Stimulated activated CD8-positive, alpha-beta memory T cell treated with anti-CD3 and anti-CD28 coated beads, Interleukin-7, amount 100 ng/mL, for 1 hour (primary cell): ENCODE measurements around the gene XIRP2.
"Not testable (repeated sequence)": the region's sequence is repeated elsewhere in the genome, so short reads cannot be mapped to it uniquely, and the experiment has no call there.

ENCODE experiments used
- DNase-seq, 2 donors: peaks; one replicate each; pipeline ENCODE4 v3.0.0-alpha.2; 2020; ENCODE audit warnings: low read depth in 2 of 2

The XIRP2 gene

GRCh38 chr2:167196461-167197252 lies 308.4 kb downstream of the XIRP2 start:
- no peak for DNase-seq

DNA sequence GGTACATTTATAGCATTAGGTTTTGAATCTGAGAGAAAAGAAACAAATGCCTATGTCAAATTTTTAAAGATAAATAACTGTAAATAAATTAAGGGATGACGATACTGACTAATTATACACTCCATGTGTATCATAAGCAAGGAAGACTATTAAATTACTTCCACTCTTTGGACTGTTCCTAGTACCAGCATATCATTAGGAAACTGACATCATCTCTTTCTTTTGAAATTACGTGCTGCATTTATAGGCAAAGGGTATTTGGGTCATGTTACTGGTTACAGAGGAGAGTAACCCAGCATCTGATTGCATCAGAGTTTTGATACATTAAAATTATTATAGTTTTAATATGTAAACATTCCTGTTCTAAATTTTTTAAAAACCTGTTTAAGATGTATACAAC lies 309.7 kb downstream of the XIRP2 start:
- no peak for DNase-seq

DNA sequence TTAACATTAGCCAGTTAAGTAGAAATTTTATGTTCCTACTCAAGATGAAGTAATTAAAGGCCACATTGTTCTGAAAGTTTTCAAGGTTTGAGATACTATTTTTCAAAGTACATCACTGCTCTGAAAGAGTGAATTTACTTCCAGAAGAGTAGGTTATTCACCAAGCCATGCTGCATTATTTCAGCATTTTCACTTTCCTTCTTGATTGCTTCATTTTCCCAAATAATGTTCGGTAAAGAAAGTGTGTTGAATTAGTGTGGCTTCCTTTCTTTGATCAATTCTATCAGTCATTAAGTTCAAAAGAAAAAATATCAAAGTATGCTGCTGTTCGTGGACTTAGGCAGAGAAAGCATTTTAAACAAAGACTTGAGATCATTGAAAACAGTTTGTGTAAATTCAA lies 310.3 kb downstream of the XIRP2 start:
- DNase-seq: no peak

GRCh38 chr2:167200019-167200418 lies 311.7 kb downstream of the XIRP2 start:
- DNase-seq: no peak

- no peak for DNase-seq
Observed at GRCh38 chr2:167209784-167210183, 321.5 kb downstream of the XIRP2 start.

- DNase-seq: no peak
Observed at GRCh38 chr2:167212014-167212648, 323.9 kb downstream of the XIRP2 start.

- no peak for DNase-seq
Observed at GRCh38 chr2:167215595-167215994, 327.3 kb downstream of the XIRP2 start.

DNA sequence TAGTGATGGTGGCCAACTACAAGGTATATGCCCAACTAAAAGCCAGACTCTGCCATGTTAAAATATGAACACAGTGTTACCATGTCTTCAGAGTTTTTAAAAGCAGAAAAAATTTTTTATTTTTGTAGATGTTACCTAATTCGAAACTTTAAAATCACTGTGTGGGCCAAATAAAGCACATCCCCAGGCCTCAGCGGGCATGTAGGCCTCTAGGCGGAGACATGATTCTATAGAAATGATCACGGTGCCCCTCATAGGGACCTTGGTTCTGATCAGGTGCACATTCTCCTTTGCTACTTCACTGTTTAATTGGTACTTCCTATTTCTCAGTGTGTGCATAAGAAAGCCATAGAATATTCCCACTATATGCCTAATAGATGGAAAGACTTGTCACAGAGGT lies 349.2 kb downstream of the XIRP2 start:
- DNase-seq: no peak

GRCh38 chr2:167240671-167241070 lies 352.4 kb downstream of the XIRP2 start:
- no peak for DNase-seq

DNA sequence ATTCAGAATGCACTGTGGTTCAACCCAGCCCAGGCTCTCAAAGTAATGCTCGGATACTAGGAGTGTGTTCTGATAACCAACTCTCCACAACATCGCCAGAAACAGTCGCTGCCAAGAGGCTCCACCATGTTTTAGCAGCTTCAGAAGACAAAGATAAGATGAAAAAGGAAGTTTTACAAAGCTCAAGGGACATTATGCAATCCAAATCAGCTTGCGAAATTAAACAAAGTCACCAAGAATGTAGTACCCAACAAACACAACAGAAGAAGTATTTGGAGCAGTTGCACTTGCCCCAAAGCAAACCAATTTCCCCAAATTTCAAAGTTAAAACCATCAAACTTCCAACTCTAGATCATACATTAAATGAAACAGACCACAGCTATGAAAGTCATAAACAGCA lies 360.9 kb downstream of the XIRP2 start:
- no peak for DNase-seq

DNA sequence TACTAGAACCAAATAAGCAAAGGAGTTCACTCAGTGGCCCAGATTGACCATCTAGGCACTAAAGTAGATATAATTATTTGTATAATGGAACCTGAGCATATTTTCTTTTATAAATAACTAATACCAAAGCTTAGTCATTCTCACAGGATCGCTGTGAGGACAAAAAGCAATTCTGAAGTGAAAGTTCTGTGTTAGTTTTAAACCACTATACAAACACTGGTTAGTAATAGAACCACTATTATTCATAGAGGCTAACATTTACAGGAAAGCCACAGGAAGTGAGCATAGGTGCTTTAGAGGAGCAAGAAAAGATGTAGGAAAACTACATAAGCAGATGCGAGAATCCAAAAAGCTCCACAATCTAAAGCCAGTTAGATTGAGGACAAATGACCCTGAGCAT lies 364.7 kb downstream of the XIRP2 start:
- DNase-seq: no peak

DNA sequence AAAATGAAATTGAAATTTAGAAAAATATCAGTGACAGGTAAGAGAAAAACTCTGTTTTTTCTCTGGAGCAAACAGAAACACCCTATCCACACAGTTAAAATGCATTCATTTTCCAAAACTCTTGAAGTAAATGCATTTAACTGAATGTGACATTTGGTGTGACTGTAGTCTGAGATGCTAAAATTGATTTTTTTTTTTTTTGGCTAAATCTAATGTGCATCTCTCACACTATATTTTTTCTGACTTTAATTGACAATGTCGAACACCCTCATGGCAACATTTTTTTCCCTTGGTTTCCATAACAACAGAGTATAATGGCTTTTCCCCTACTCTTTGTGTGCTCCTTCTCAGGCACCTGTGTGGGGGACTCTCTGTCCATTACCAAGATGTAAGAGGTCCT lies 366.4 kb downstream of the XIRP2 start:
- no peak for DNase-seq

GRCh38 chr2:167258712-167259111 lies 370.4 kb downstream of the XIRP2 start:
- DNase-seq: no peak

DNA sequence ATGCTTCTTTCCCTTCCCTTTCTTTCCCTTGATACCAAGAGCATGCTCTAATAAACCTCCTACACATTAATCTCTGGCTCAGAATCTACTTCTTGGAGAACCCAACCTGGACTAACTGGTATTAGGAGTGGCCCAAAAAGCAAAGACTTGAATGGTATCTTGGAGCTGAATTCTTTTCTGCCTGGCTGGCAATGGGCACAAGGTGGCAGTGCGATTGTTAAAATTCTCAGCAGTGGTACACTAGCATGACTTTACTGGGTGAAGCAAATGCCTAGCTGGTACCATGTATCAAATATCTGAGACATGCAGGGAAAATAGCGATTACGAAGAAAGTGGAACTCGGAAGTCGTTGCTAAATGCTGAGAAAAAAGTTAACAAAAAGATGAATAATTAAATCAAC lies 376.1 kb downstream of the XIRP2 start:
- no peak for DNase-seq

- no peak for DNase-seq
Observed at GRCh38 chr2:167265004-167265403, 376.7 kb downstream of the XIRP2 start.

DNA sequence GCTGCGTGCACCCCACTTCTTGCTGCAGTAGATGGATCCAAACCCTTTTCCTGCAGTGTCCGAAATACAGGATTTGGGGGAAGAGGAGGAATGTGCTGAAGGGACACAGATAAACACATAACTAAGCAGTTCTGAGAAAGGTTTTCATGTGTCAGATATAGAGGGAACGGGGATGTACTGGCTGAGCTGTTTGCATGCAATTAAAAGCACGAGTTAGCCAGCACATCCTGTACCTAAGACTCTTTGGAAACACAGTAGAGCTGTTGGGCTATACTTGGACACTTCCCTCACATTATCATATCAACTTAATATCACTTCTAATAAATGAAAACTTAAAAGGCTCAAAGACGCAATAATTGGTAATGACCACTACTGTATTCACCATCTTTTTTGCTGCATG lies 377.4 kb downstream of the XIRP2 start:
- no peak for DNase-seq

GRCh38 chr2:167268245-167268644 lies 380.0 kb downstream of the XIRP2 start:
- DNase-seq: not testable (repeated sequence)

DNA sequence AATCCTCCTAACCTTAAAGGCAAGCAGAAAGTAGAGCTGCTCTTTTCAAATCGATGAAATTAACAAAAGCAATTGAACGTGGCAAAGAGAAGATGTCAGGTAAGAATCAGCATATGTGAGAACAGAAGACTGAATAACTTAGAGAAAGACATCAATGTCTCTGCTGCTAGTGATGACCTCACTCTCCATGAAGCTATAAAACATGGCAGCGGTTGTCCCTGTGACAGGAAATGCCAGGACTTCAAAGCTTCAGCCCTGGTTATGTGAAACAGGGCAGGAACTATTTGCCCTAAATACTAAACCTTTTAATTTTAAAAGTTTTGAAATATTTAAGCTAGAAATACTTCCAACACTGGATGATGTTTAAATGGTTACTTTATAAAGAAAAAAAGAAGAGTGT lies 383.7 kb downstream of the XIRP2 start:
- DNase-seq: no peak

GRCh38 chr2:167275046-167275445 lies 386.8 kb downstream of the XIRP2 start:
- no peak for DNase-seq

GRCh38 chr2:167279810-167280209 lies 391.5 kb downstream of the XIRP2 start:
- DNase-seq: no peak

GRCh38 chr2:167287212-167287611 lies 398.9 kb downstream of the XIRP2 start:
- no peak for DNase-seq

DNA sequence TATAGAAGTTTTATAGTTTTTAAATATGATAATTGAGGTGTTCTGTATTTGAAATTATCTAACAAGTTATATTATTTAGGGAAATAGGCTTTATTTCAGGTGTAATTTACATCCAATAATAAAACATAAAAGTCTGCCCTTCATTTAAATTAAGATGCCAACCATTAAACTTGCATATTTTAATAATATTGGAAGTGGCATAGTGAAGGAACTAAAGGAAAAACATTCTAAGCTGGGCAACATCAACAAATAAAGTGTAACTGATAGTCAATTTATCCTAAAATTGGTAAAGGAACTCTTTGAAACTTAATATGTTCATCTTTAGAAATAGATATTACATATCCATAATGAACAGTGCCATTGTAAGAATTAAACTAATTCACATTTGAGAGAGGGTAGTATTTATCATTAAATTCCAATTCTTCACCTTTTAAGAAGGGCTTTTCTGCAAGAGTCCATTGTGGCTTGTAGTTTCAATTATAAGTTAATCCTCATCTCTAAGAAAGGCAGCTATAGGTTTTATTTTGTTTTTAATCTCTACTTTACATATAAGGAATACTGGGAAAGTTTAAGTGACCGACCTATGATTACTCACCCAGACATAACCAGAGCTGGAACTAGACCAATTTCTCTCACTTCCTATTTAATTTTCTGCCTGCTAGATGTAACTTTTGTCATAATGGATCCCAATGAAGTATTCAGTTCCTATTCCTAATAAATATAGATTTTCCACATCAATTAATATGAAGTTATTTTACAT lies 401.6 kb downstream of the XIRP2 start:
- no peak for DNase-seq
